ENCODE data around the gene CALML5.

The CALML5 gene

DNA sequence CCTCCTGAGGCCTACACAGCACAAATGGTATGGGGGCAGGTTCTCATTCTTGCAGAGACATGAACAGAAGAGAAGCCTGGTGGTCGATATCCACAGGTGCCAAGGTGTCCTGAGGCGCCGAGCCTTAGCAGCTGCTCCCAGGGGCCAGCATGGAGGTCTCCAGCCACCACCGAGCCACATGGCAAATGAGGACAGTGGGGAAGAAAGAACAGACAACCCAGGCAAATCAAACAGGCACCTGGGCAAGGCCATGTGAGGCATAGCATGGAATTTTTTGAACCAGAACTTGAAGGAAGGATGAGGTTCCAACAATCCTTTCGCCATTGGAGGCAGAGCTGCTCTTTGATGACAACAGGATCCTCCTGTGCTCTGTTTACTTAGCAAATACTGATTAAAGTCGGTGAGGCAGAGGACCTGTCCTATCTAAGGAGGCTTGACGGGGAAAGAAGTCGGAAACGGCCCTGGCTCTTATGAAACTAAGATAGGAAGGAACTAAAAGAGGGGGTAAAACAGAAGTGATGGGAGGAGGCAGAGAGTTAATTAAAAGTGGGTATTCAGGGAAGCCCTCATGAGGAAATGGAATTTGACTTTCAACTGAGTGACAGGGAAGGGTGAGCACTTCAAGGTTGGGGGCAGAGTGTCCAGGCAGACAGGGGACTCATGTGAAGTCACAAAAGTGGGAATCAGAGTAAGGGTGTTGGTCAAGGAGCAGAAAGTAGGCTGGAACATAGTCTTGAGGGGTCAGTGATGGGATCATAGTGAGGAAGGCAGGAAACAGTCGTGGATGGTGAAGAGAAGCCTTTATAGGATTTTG lies 16.8 kb upstream of the CALML5 start:
- no peak for DNase-seq (ENCODE audit: low spot score)

DNA sequence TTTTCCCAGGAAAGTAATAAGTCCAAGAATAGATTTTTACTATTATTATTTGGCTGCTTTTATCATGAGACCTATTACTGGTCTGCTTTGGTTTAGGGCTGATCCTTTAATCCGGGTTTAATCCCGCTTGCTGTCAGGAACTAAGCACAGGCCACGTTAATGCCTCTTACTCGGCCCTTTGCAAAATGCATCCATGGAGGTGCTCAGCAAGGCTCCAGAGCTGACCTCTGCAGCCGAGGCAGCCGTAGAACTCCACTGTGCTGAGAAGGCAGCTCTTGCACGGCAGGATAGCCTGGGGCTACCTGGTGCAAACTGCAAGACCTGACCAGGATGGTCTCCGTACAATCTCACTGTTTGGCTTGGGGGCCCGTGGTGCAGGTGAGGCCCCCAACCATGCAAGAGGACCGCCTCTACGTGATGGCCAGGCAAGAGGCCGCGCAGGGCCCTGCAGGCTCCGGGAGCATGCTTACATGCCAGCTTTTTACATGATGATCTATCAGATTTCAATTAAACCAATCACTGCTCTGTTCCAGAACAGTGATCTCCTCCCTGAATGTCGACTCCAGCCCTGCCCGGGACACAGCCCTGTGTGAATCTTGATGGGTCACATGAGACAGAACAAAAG lies 15.0 kb upstream of the CALML5 start:
- no peak for DNase-seq (ENCODE audit: low spot score)

DNA sequence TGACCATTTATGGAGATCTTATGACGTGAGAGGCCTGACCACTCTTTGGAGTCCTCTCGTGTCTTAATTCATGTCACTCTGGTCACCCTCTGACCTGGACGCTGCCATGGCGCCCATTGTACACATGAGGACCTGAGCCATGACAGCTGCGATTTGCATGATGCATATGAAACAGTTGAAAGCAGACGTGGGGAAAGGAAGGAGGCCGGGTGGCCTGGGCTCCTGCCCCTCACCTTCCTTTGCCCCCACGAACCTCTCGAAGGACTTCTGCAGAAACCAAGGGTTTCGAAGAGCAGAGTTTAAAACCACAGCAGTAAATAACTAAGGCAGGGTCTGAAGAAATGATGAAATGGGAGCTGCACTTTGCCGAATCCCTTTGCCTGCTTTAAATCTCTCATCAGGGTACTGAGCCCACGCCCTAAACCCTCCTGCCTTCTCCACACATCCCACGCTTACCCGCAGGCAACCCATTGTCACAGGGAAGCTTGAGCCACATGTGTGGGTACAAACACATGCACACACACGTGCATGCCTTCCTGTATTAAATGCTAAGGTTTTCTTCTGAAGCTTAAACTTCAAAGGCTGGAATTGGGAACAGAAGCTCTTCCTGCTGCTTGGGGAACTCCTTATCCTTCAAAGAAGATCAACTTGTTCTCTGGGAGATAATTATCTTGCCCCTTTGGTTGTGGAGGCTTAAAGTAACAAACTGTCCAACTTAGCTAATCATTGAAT lies 13.7 kb upstream of the CALML5 start:
- no peak for DNase-seq (ENCODE audit: low spot score)

DNA sequence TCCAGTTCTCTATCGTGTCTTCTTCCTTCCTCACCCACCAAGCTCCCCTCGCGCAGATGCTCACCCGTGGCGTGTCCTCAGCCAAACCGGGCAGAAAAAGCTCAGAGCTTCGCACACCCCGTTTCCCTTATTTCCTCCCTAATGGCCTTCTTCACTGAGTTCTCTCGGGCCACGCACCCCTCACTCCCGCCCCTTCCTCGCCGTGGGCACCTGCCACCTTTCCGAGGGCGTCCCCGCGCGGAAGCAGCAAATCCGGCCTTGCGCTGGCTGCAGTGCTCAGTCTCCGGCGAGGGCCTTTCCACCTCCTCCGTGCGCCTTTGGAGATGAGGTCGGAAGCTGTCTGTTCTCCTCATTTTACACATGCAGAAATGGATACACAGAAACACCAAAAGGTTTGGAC lies 13.0 kb upstream of the CALML5 start:
- DNase-seq (ENCODE audit: low spot score): no peak

DNA sequence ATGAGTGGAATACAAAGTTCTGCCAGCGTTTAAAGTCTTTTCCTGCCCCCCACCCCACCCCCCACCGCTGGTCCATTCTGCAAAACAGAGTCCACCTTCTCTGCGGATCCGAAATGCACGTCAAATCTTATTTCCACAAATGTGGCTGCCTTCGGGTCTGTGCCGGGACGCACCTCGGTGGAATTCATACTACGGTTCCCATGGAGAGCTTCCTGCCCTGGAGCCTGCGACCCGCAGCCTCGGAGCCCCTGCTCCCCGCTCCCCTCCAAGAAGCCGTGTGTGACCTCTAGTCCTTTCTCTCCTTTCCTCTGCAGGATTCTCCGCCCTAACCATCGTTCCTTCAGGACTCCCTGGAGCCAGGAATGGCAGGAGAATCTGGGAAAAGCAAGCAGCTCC lies 12.5 kb upstream of the CALML5 start:
- DNase-seq (ENCODE audit: low spot score): no peak

DNA sequence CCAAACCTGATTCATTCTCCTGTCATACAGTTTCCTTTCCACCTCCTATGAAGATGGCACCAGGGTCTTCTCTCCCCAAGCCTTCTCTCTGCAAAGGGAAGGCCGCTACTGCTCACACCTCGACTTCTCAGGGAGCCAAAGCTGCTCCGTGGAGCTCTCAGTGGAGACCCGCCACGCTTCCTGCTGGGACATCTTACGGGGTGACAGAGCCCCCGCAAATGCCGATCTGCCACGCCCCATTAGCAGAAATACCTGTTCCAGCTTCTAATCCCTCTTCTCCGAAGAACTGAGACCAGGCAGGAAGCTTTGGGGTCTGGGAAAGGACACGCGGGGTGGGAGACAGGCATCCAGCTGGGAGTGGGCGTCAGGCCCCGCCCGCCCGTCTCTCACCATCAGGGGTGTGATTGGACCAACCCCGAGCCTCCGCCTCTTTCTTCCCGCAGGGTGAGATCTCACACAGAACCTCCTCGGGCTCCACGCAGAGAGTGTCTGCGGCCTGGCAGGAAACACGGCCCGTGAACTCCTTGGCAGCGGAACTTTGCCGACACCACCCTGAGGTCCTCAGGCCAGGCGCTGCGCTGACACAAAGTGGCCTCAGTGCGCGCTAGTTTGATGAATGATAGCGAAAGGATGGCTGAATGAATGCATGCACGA lies 12.0 kb upstream of the CALML5 start:
- DNase-seq (ENCODE audit: low spot score): no peak

DNA sequence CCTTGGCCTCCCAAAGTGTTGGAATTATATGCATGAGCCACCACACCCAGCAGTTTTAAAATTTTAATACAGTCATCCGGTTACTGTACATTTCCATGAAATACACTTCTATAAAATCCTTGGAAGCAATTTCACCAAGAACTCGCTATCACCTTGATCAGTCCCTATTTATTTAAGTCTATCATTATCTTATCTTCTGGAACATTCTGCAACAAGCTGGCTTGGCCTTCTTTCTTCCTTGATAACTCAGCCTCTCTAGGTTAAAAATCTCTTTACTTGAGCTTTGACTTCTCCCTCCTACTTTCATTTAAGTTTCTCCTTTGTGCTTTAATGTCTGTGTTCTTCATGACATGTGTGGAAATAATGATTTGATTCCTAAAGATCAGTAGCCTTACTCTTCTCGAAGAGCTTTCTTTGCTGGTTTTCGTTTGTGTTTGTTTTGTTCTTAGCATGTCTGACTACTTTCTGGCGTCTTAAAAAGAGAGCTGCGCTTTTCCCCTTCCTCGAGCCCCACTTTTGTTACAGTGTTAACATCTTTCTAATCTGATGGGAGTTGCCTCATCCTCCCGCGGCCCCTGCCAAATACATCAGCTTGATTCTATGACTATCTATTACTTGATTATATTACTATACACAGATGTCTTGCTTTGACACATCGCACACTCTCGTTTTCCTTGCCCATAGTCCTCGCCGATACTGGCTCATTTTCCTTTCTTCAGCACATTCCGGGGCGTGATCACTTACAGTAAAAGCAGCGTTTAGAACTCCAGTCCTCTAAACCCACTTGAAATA lies 11.1 kb upstream of the CALML5 start:
- no peak for DNase-seq (ENCODE audit: low spot score)

DNA sequence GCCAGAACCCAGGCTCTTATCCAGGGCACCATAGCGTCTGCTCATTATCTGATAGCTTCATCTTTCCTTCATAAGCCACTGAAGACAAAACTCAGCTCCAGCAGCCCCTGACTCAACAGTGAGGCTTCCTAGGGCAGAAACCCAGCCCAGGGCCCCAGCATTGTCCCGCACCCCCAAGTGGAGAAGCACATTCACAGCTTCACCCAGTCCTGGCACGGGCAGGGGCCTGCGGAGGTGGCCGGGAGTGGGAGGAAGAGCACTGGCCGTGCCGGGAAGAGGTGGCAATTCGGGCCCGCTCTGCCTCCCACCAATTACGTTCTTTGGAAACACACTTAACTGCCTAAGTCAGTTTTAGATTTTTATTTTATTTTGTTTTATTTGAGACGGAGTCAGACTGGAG lies 10.3 kb upstream of the CALML5 start:
- DNase-seq (ENCODE audit: low spot score): no peak

DNA sequence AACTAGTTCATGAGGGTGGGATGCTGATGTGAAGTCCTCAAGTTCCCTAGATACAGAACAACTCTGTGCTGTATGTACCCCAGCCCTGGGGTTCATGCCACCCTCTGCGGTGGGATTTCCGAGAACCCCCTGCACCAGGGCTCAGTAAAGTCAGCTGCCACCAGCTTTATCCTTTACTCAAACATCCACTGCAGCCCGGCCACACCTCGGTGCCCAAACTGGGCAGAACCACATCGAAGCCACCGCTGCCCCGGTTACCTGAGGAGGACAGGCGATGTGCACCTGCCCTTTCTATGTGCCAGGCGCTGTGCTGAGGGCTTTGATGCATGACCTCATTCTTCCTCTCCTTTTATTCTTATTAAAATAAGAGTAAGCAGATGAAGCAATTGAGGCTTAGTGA lies 9.9 kb upstream of the CALML5 start:
- no peak for DNase-seq (ENCODE audit: low spot score)

DNA sequence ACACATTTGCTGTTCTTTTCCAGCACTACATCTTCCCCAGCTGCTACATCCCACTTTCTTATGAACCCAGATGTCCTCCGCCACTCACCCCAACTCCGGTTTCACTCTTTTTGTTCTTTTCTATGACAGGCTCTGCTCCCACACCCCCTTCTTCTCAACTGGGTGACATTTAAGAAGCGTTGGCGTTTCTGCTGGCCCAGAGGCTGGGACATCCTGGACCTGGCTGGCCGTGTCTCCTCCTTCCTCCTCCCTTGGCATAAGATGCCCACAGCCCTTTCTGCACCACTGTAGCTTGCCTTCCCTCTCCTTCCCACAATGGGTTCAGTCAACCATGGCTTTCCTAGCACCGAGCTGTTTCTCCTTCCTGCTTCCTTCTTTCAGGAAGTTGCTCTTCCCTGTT lies 9.4 kb upstream of the CALML5 start:
- DNase-seq (ENCODE audit: low spot score): no peak

DNA sequence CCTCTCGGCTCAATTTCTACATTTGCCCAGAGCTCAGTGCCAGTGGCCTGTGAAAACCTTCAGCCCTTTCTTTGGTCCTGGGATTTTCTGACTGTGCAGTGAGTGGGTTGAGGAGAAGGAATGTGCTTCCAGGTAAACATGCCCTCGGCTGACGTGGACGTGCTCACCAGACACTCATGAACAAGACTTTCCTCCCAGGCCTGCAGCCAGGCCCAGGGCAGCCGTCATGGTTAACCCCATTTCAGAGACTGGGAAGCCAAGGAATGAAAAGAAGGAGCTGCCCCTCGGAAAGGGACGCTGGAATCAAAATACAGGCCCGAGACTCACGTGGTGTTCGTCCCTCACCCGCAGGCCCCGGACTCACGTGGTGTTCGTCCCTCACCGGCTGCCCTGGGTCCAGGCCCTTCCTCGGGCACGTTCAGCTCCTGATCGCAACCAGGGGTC lies 8.8 kb upstream of the CALML5 start:
- DNase-seq (ENCODE audit: low spot score): no peak

DNA sequence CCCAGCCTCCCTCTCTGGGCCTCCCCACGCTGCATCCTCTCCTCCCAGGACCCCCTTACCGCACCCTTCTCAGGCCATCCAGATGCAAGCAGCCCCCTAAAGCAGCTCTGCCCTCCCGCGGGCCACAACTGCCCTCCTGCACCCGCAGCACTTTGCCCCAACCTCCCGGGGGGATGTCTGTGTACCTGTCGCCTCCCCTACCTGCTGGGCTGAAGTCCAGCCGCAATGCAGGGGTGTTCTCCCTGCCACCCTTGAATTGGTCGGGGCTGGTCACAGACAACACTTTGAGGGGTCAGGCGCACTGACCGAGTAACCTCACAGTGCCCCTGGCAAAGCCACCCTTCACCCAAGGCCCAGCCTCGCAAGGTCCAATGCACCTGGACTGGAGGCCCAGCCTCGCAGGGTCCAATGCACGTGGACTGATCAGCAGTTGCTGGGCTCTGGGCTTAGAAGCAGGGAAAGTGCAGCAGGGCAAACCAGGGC lies 8.3 kb upstream of the CALML5 start:
- DNase-seq (ENCODE audit: low spot score): no peak

DNA sequence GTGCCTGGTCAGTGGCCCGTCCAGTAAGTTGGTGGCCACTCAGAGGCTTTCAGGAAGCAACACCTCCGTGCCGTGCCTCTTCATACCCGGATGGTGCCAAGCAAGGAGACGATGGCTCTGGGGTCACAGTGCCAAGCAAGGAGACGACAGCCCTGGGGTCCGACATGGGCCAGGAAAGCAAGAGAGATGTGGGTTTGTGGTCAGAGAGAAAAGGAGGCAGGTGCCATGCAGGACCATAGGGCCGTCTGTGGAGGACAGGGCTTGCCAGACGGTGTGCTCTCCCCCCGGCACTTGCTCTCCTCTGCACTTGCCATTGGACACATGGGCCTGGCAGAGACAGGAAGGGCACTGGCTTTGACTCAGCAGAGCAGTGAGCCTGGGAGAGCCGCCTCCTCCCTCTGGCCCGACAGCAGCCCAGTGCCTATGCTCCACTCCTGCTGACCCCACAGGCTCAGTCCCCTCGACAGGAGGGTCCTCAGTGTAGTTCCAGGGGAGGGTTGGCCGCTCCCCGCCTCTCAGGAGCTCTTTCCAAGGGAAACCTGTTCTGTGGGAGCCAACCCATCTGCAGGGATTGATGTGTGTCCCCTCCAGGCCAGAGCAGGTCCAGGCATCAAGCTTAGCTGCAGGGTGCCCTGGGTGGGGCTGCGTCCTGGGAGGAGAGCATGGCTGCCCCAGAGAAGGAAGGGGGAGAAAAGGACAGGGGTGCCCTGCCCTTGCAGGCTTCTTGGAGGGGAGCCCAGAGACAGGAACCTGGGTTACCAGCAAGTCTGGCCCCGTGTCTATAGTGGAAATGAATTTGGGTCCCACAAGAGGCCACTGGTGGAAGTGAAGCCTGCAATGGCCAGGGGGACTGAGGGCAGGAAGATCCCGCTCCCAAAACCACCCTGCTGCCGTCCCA lies 7.6 kb upstream of the CALML5 start:
- no peak for DNase-seq (ENCODE audit: low spot score)

DNA sequence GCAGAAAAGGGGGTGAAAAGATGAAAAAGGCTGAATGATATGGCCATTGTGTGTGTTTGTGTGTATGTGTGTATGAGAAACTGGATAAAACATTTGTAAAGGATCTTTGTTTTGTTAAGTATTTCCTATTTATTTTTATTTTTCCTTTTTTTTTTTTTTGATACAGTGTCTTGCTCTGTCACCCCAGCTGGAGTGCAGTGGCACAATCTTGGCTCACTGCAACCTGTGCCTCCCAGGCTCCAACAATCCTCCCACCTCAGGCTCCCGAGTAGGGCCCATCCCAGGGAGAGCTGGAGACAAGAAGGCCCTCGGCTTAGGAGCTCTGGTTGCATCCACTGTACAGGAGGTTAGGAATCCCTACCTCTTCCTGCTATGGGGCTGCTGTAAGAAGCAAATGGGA lies 6.9 kb upstream of the CALML5 start:
- no peak for DNase-seq (ENCODE audit: low spot score)

DNA sequence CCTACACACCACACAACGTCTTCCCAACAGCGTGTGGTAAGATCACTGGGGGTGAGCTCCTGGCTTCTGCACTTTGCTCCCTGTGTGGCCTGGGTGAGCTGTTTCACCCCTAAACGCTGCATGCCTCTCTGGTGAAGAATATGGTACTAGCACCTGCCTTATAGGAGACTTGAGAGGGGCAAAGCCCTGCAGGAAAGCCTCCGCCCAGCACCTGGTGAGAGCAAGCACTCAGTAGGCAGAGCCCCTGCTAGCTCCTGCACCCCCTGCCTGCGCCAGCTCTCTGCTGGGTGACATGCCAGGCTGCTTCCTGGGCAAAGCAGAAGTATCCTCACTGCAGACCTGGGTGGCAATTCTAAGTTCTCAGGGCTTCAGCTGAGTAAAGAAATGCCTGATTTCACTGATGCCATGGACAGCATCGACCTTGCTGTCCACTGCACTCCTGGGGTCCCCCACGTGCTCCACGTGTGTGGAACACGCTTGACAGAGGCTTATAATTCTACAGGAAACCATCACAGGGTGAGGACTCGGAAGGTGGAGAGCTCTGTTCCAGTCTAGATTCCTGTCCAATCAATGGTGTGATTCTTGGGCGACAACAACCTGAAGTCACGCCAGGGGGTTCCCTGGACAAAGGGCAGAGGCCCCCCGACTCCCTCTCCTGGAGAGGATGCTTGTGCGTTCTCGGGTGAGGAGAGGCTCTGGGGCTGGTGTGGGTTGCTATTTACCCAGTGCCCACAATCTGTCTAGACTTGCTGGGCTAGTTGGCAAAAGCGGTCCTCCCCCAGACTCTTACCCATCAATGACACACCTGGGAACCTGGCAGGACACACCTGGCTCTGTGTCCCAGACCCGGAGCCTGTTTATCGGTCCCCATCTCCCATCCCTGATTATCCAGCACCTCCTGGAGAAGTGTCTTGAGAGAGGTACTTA lies 5.0 kb upstream of the CALML5 start:
- no peak for DNase-seq (ENCODE audit: low spot score)

DNA sequence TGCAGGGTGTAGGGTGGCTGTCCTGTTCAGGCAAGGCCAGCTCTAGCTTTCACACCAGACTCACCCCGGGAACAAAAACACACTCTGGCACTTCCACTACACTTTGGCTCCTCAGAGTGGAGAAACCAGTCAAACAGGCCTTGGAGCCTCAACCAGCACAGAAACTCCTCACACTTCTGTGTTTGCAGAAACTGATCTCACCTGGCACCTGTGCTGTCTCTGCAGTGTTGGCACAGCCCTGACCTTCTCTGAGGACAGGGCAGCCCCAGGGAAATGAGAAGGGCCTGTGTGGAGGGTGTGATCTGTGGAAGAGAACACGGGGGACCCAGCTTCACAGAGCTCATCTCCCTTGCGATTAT lies 4.1 kb upstream of the CALML5 start:
- DNase-seq (ENCODE audit: low spot score): no peak

DNA sequence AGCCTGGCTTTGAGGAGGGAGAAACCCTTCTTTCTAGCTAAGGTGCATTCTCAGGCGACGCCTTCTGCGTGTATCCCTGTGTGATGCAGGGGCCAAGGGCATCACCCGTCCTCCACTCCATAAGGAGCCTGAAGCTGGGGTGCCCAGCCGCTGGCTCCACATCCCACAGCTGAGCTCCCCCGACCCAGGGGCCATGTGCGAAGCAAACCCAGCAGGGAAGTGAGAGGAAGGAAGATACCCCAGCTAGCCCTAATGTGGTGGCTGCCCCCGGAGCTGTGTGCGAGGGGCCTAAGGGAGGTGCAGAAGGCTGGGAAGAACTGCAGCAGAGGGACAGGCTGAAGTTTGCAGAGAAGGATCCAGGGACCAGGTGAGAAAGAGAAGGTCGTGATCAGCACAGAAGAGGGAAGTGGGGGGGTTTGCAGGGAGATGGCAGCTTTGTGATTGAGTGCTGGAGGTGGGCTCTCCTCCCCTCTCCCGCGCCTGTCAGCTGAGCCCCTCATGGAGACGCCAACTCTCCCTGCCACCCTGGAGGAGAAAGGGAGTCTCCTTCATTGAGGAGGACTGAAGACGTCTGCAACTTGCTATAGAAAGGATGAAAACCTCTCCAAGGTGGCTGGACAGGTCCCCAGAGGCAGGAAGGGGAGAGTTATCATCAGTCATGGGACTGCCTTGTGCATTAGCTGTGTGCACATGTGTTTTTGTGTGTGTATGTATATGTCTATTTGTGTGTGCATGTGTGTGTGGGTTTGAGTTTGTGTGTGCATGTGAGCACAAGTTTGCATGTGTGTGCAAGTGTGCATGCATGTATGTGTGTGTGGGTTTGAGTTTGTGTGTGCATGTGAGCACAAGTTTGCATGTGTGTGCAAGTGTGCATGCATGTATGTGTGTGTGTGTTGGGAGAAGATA lies 3.5 kb upstream of the CALML5 start:
- no peak for DNase-seq (ENCODE audit: low spot score)

DNA sequence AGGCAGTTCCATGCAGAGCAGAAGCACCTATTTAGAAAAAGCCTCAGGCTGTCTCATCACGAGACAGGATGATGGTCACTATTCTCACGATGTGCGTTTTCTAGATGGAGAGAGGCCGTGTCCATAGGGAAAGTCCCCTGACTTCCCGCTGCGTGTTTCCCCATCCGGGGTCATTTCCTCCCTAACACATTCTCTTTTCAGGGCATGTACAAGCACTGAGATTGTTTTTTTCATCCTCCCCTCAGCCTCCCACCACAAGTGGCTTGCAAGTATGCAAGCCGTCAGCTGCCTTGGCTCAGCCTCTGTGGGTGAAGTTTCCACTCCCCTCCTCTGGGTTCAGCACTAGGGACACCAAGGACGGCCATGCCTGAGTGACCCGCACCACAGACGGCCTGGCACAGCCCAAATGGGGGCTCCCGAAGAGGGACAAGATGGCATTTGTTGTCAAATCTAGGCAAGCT lies 2.7 kb upstream of the CALML5 start:
- no peak for DNase-seq (ENCODE audit: low spot score)
